NCI-H2029 treated with DMSO at 0.1 percent for 48 hours (cell line): ENCODE measurements around the gene C2orf74.

ENCODE experiments used
- DNase-seq: peaks from one replicate; lab custom pipeline; 2025; lab: John Stamatoyannopoulos, UW

Gene C2orf74

DNA sequence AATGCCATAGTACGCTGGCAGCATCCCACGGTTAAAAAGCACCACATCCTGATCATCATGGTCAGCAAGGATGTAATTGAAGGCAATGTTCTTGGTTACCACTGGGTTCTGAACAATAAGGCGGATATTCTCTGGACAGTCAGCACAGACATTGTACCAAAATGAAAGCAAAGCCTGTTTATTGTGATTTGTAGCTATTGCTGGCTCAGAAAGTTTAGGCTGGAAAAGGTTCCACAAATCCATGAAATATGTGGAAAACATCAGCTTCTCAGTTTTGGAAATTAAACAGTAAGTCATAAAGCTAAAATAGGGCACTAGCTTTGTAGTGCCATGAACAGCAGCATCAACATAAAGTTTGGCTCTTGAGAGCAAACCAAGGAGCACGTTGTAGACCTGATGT is 52.2 kb downstream of the C2orf74 start:
- DNase-seq: no peak
